GM12878 (cell line): ENCODE measurements around the gene DIPK1A. TPM values are rescaled to one million over a fixed set of nuclear protein-coding genes. Genes with fewer than 3 reads are reported as not detected.

Source experiments
- ATAC-seq: fragments of 200-7000 bp; cut with Tn5 transposase; 3 replicates; pipeline ENCODE4 v1.9.1; 2020; ENCODE audit warnings: mild to moderate bottlenecking, moderate library complexity
- BruUV-seq: library from RNA; stranded (reverse); fragments of 400-500 nt; replicated peaks from 2 replicates; lab custom pipeline; 2021; lab: Mats Ljungman, UMichigan
- CTCF ChIA-PET: fragments of 300-600 bp; sonication (Branson Sonifier 250); formaldehyde crosslinking; extraction: SDS; loops from one replicate; lab custom pipeline; 2021; ENCODE audit warnings: inconsistent platforms; lab: Yijun Ruan, JAX
- POLR2A ChIA-PET: fragments of 350-600 bp; formaldehyde crosslinking; extraction: SDS; loops from one replicate; lab custom pipeline; 2021; ENCODE audit warnings: inconsistent platforms; lab: Charles Lee
- RAD21 ChIA-PET: fragments of 300-600 bp; sonication (Branson Sonifier 250); formaldehyde crosslinking; loops from one replicate; lab custom pipeline; 2023; ENCODE audit warnings: antibody characterized with exemption; ENCODE audit not compliant: unreplicated experiment; lab: Charles Lee
- SMC1A ChIA-PET: fragments of 300-600 bp; sonication (Branson Sonifier 250); formaldehyde crosslinking; loops from one replicate; lab custom pipeline; 2023; ENCODE audit not compliant: unreplicated experiment, uncharacterized antibody; lab: Charles Lee
- DNase-seq: peaks from one replicate; pipeline ENCODE4 v3.0.0-alpha.2; 2011; ENCODE audit warnings: low read depth, low spot score
- FAIRE-seq: peaks from 3 replicates; lab custom pipeline; 2011; peaks lifted over from hg19 to GRCh38; lab: Jason Lieb, UNC
- H2AFZ ChIP-seq: 2 replicates; pipeline ENCODE4 v1.6.0; 2011; ENCODE audit warnings: low read depth, low read length, control low read depth; ENCODE audit not compliant: control insufficient read depth
- H3K27ac ChIP-seq: 2 replicates; pipeline ENCODE4 v1.5.1; 2011; ENCODE audit warnings: control low read depth; ENCODE audit not compliant: control insufficient read depth, insufficient read depth
- H3K27me3 ChIP-seq, 2 experiments: replicated peaks in 1 of 2; 2 replicates each; pipeline versions ENCODE4 v1.6.0 to v1.6.1; 2011; ENCODE audit warnings: low read length in 1 of 2; ENCODE audit not compliant: control insufficient read depth in 2 of 2, insufficient read depth in 2 of 2
- H3K36me3 ChIP-seq, 2 experiments: 2 replicates each; pipeline ENCODE4 v1.5.1; 2011; ENCODE audit warnings: low read length in 1 of 2; ENCODE audit not compliant: control insufficient read depth in 2 of 2, insufficient read depth in 2 of 2
- H3K4me1 ChIP-seq: 2 replicates; pipeline ENCODE4 v1.6.1; 2011; ENCODE audit warnings: mild to moderate bottlenecking, low read length, moderate library complexity, mixed read lengths; ENCODE audit not compliant: control insufficient read depth, insufficient read depth
- H3K4me2 ChIP-seq: 2 replicates; pipeline ENCODE4 v1.6.0; 2011; ENCODE audit warnings: control low read depth; ENCODE audit not compliant: control insufficient read depth, insufficient read depth
- H3K4me3 ChIP-seq: fragments of 200-600 bp; sonication (generic); 2 replicates; pipeline ENCODE4 v1.5.1; 2016
- H3K79me2 ChIP-seq: 2 replicates; pipeline ENCODE4 v1.6.0; 2011; ENCODE audit warnings: low read length; ENCODE audit not compliant: control insufficient read depth, insufficient read depth
- H3K9ac ChIP-seq: 2 replicates; pipeline ENCODE4 v1.8.0; 2011; ENCODE audit warnings: low read length, control low read depth, mixed read lengths; ENCODE audit not compliant: control insufficient read depth, insufficient read depth
- H3K9me3 ChIP-seq: replicated peaks from 3 replicates; pipeline ENCODE4 v1.5.1; 2011; ENCODE audit warnings: mild to moderate bottlenecking, low read length; ENCODE audit not compliant: control insufficient read depth, insufficient read depth
- H4K20me1 ChIP-seq: 2 replicates; pipeline ENCODE4 v1.6.0; 2011; ENCODE audit not compliant: control insufficient read depth, insufficient read depth
- CHD4 ChIP-seq: fragments of 200-600 bp; sonication (generic); IDR thresholded peaks from 2 replicates; pipeline ENCODE4 v1.6.1; 2016; ENCODE audit warnings: mild to moderate bottlenecking
- CUX1 ChIP-seq: IDR thresholded peaks from 2 replicates; pipeline ENCODE4 v1.6.1; 2012; ENCODE audit warnings: improper control_type of control experiment, low read depth, low read length; ENCODE audit not compliant: insufficient replicate concordance
- EED ChIP-seq: sonication (generic); IDR thresholded peaks from 2 replicates; pipeline ENCODE4 v1.6.1; 2016; ENCODE audit warnings: antibody characterized with exemption, low read depth
- EP300 ChIP-seq, 2 experiments: fragments of 150-350 bp in 1 of 2; IDR thresholded peaks; 2 replicates each; pipeline ENCODE4 v1.6.1; 2011 to 2012; ENCODE audit warnings: low read depth in 2 of 2, low read length in 2 of 2, borderline replicate concordance in 1 of 2, improper control_type of control experiment in 1 of 2, inconsistent platforms in 1 of 2; ENCODE audit not compliant: control insufficient read depth in 1 of 2
- HCFC1 ChIP-seq: fragments of 150-350 bp; IDR thresholded peaks from 2 replicates; pipeline ENCODE4 v1.6.1; 2014; ENCODE audit warnings: low read length
- KLF5 ChIP-seq: fragments of 450-650 bp; IDR thresholded peaks from 2 replicates; pipeline ENCODE4 v1.6.1; 2014; ENCODE audit warnings: mild to moderate bottlenecking; ENCODE audit not compliant: partially characterized antibody
- POU2F2 ChIP-seq: IDR thresholded peaks from 3 replicates; pipeline ENCODE4 v1.6.1; 2011; ENCODE audit warnings: low read depth, mild to moderate bottlenecking, low read length, borderline replicate concordance
- RAD21 ChIP-seq: IDR thresholded peaks from 2 replicates; pipeline ENCODE4 v1.6.1; 2011; ENCODE audit warnings: mild to moderate bottlenecking, low read depth, low read length, moderate library complexity; ENCODE audit not compliant: insufficient read depth
- SKIL ChIP-seq: fragments of 450-650 bp; IDR thresholded peaks from 2 replicates; pipeline ENCODE4 v1.6.1; 2017; ENCODE audit warnings: mild to moderate bottlenecking, low read depth, inconsistent platforms; ENCODE audit not compliant: poor library complexity, severe bottlenecking
- SUPT20H ChIP-seq: IDR thresholded peaks from 2 replicates; pipeline ENCODE4 v1.6.1; 2011; ENCODE audit warnings: low read depth, mild to moderate bottlenecking, low read length, moderate library complexity, borderline replicate concordance; ENCODE audit not compliant: control insufficient read depth
- TBL1XR1 ChIP-seq: IDR thresholded peaks from 2 replicates; pipeline ENCODE4 v1.6.1; 2012; ENCODE audit warnings: low read depth, low read length, improper control_type of control experiment
- ZNF207 ChIP-seq: fragments of 450-650 bp; IDR thresholded peaks from 2 replicates; pipeline ENCODE4 v1.6.1; 2014; ENCODE audit warnings: antibody characterized with exemption, mild to moderate bottlenecking, borderline replicate concordance
- WGBS: methylation state at CpG from one replicate; pipeline ENCODE4 v1.1.6; 2016; ENCODE audit warnings: low lambda C conversion rate; ENCODE audit not compliant: insufficient replicate concordance, insufficient coverage; ENCODE audit errors: missing lambda C conversion rate; 5-methylcytosine and 5-hydroxymethylcytosine counted together
- in situ Hi-C: fragments of 300-500 bp; cut with MboI; formaldehyde crosslinking; loops from 9 replicates; pipeline ENCODE4 v1.14.3; 2018; ENCODE audit warnings: mixed read lengths
- intact Hi-C: fragments of 100-400 bp; cut with micrococcal nuclease; formaldehyde crosslinking; loops from one replicate; pipeline ENCODE4 v1.14.2; 2022; ENCODE audit not compliant: unreplicated experiment
- polyA plus RNA-seq, 11 experiments: library from polyadenylated mRNA; depleted of rRNA in 4 of 11; unstranded in 6 of 11; stranded (reverse) in 5 of 11; fragments of >200 nt; fragmentation: Nextera tagmentation in 4 of 11; fragmentation: Illumina TruSeq in 1 of 11; extraction: Ambion mirVana in 4 of 11; extraction: Trizol in 1 of 11; gene quantifications; 1 replicate in 1 of 11; 2 replicates in 10 of 11; pipeline versions ENCODE4 v1.2.1 to v1.2.3, GENCODE V29; 2011 to 2016; ENCODE audit warnings: inconsistent platforms in 2 of 11, missing spikeins in 2 of 11, low read depth in 1 of 11
- total RNA-seq, 4 experiments: library from RNA; depleted of rRNA in 3 of 4; stranded (reverse); fragments of >200 nt in 3 of 4; fragmentation: Illumina TruSeq in 1 of 4; extraction: Trizol in 1 of 4; gene quantifications; 2 replicates each; pipeline versions ENCODE4 v1.2.1 to v1.2.3, GENCODE V29; 2013 to 2021
- TF ChIP-seq, protein P1 (sequence below), 3 experiments: IDR thresholded peaks in 2 of 3; conservative IDR thresholded peaks in 1 of 3; 2 replicates each; pipeline ENCODE4 v1.5.1; 2011; ENCODE audit warnings: low read depth in 3 of 3, low read length in 3 of 3, mild to moderate bottlenecking in 3 of 3, control low read depth in 2 of 3, moderate library complexity in 2 of 3, inconsistent platforms in 1 of 3, mixed read lengths in 1 of 3; ENCODE audit not compliant: control insufficient read depth in 2 of 3, insufficient read depth in 1 of 3; ENCODE audit errors: extremely low read depth in 1 of 3

DIPK1A gene
- total and polyA plus RNA-seq, 10 of the 15 experiments (the other 5 are each of a cell fraction or from before 2014, with no cell fraction given) = 4.9 to 15.0 (median 9.7) TPM

GRCh38 chr1:93004566-93005251 is 43.4 kb upstream of the DIPK1A start:
- H2AFZ ChIP-seq = no peak overlapping the region
- intact Hi-C loops = no loop called here
- H3K9me3 ChIP-seq = no peaks in the 10 kb centered on the region
- no peaks in the 10 kb centered on the region for H3K27me3 ChIP-seq
- no peak overlapping the region for H3K9ac ChIP-seq
- ChIA-PET CTCF (interaction anchor here (0.6 to 6.0 kb wide), 11 partner anchors 11 to 146 kb away, joined by 3 to 41 read pairs (median 5); no protein-coding TSS in a partner anchor), SMC1A (interaction anchor here (1.0 to 3.5 kb wide), 10 partner anchors 9 to 150 kb away, joined by 3 to 27 read pairs (median 4); no protein-coding TSS in a partner anchor), POLR2A (no interaction called here), RAD21 (interaction anchor here (1.6 to 2.5 kb wide), 2 partner anchors 11 to 36 kb away, joined by 3 to 12 read pairs; no protein-coding TSS in a partner anchor)
- WGBS = 74% methylated on average over 5 of the region's 5 CpGs
- ATAC-seq (peak; percentile 56), FAIRE-seq (peak; percentile 13), DNase-seq (no peak)
- in situ Hi-C loops = no loop called here
- no TSS peak for BruUV-seq
- no peak overlapping the region for H3K27ac ChIP-seq
- H3K4me1 ChIP-seq = peaks cover 6% of the 10 kb centered on the region
- no peaks in the 10 kb centered on the region for H3K36me3 ChIP-seq
- peak overlapping the region; percentile 41 for H3K4me2 ChIP-seq
- no peaks in the 10 kb centered on the region for H4K20me1 ChIP-seq
- no peak overlapping the region for H3K4me3 ChIP-seq
- no peaks in the 10 kb centered on the region for H3K79me2 ChIP-seq
- TF ChIP-seq ZNF207 (no peak), POU2F2 (no peak), KLF5 (no peak), SKIL (no peak), CUX1 (no peak), EED (no peak), EP300 (IDR thresholded peaks at IDR 0.05; ENCODE audit: borderline replicate concordance in 1 of 2, control insufficient read depth in 1 of 2, low read depth in 2 of 2, low read length in 2 of 2) (no peak), SUPT20H (no peak), HCFC1 (no peak), CHD4 (no peak), RAD21 (no peak), TBL1XR1 (no peak)
- TF ChIP-seq, protein P1, sequence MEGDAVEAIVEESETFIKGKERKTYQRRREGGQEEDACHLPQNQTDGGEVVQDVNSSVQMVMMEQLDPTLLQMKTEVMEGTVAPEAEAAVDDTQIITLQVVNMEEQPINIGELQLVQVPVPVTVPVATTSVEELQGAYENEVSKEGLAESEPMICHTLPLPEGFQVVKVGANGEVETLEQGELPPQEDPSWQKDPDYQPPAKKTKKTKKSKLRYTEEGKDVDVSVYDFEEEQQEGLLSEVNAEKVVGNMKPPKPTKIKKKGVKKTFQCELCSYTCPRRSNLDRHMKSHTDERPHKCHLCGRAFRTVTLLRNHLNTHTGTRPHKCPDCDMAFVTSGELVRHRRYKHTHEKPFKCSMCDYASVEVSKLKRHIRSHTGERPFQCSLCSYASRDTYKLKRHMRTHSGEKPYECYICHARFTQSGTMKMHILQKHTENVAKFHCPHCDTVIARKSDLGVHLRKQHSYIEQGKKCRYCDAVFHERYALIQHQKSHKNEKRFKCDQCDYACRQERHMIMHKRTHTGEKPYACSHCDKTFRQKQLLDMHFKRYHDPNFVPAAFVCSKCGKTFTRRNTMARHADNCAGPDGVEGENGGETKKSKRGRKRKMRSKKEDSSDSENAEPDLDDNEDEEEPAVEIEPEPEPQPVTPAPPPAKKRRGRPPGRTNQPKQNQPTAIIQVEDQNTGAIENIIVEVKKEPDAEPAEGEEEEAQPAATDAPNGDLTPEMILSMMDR (IDR thresholded peaks at IDR 0.05 in 2 of 3, conservative IDR thresholded peaks at IDR 0.05 in 1 of 3; ENCODE audit: control insufficient read depth in 2 of 3, extremely low read depth in 1 of 3, insufficient read depth in 1 of 3, low read depth in 3 of 3, low read length in 3 of 3) = no peak
